Adrenal gland (tissue), 5 donors: ENCODE results near the gene ANKRD11.

ENCODE experiments used
- CTCF ChIP-seq, 6 experiments: fragments of 450-650 bp in 4 of 6; fragments of 200-600 bp in 2 of 6; sonication (generic) in 1 of 6; IDR thresholded peaks; 1 replicate in 5 of 6; 2 replicates in 1 of 6; pipeline versions ENCODE4 v1.5.1 to v1.8.0; 2016 to 2021; ENCODE audit warnings: antibody characterized with exemption in 6 of 6, mild to moderate bottlenecking in 2 of 6, moderate library complexity in 1 of 6
- POLR2A ChIP-seq, 2 donors: fragments of 450-650 bp; IDR thresholded peaks; one replicate each; pipeline ENCODE4 v1.6.1; 2017; ENCODE audit warnings: antibody characterized with exemption in 2 of 2, mild to moderate bottlenecking in 2 of 2, moderate library complexity in 1 of 2
- donor health status: DM: no; HTN: no; CAD: no.

- TF ChIP-seq CTCF (IDR thresholded peaks at IDR 0.05) (no peak), POLR2A (IDR thresholded peaks at IDR 0.05) (no peak)
These were observed 46.7 kb upstream of the ANKRD11 start for GRCh38 chr16:89536886-89537548.
